Choroid plexus epithelial cell (primary cell): ENCODE data around the gene EFNA5.

Experiments
- DNase-seq: peaks from one replicate; pipeline ENCODE4 v3.0.0-alpha.2; 2010; ENCODE audit warnings: low read depth
- H3K4me3 ChIP-seq: 2 replicates; pipeline ENCODE4 v1.5.1; 2011; ENCODE audit warnings: low read depth, mild to moderate bottlenecking, control low read depth, low read length, moderate library complexity
- CTCF ChIP-seq: conservative IDR thresholded peaks from 2 replicates; pipeline ENCODE4 v1.5.1; 2011; ENCODE audit warnings: low read depth, mild to moderate bottlenecking, control low read depth, inconsistent platforms, low read length, moderate library complexity

Gene EFNA5

GRCh38 chr5:107670932-107671741 lies at the start of gene EFNA5:
TSS of gene EFNA5 (minus strand) at chr5:107670937.
- peak within 1 kb of the TSS; percentile 84 for H3K4me3 ChIP-seq
- TF ChIP-seq CTCF, result no peak
- peak; percentile 70 for DNase-seq

- TF ChIP-seq CTCF, result no peak
Observed at GRCh38 chr5:107719034-107719606, 48.4 kb upstream of the EFNA5 start.

GRCh38 chr5:107717816-107718215 lies 47.1 kb upstream of the EFNA5 start:
- no peak for DNase-seq
- no peak for TF ChIP-seq CTCF
- no peak overlapping the region for H3K4me3 ChIP-seq

More at GRCh38 chr5:107719034-107719606, 48.4 kb upstream of the EFNA5 start:
- DNase-seq, result no peak
- H3K4me3 ChIP-seq, result no peak overlapping the region

- TF ChIP-seq CTCF, result no peak
- H3K4me3 ChIP-seq, result no peak overlapping the region
- DNase-seq, result no peak
Observed at GRCh38 chr5:107713228-107713627, 42.5 kb upstream of the EFNA5 start.

- H3K4me3 ChIP-seq, result no peak overlapping the region
- no peak for DNase-seq
- TF ChIP-seq CTCF, result no peak
Observed at GRCh38 chr5:107712359-107712870, 41.7 kb upstream of the EFNA5 start.

- TF ChIP-seq CTCF, result no peak
- H3K4me3 ChIP-seq, result peak overlapping the region; percentile 53
- peak; percentile 31 for DNase-seq
Observed at GRCh38 chr5:107705402-107706014, 34.8 kb upstream of the EFNA5 start.
